WERI-Rb-1 (cell line): ENCODE results near the gene DDI1.

ENCODE experiments used
- DNase-seq: peaks from one replicate; pipeline ENCODE4 v3.0.0-alpha.2; 2020
- H3K27ac ChIP-seq: fragments of 250-450 bp; sonication (Bioruptor Pico); 2 replicates; pipeline ENCODE4 v1.5.1; 2020; ENCODE audit warnings: mild to moderate bottlenecking, moderate library complexity
- H3K27me3 ChIP-seq: fragments of 250-450 bp; sonication (Bioruptor Pico); 2 replicates; pipeline ENCODE4 v1.5.1; 2021; ENCODE audit warnings: mild to moderate bottlenecking, low read depth, moderate library complexity; ENCODE audit not compliant: insufficient read depth, severe bottlenecking
- H3K36me3 ChIP-seq: fragments of 250-450 bp; sonication (Bioruptor Pico); 2 replicates; pipeline ENCODE4 v1.5.1; 2020; ENCODE audit warnings: mild to moderate bottlenecking, moderate library complexity
- H3K4me3 ChIP-seq: 2 replicates; pipeline ENCODE4 v1.5.1; 2011; ENCODE audit warnings: low read depth, mild to moderate bottlenecking, control low read depth, low read length
- H3K9me3 ChIP-seq: fragments of 250-450 bp; sonication (Bioruptor Pico); 2 replicates; pipeline ENCODE4 v1.5.1; 2021; ENCODE audit warnings: mild to moderate bottlenecking, moderate library complexity; ENCODE audit not compliant: severe bottlenecking
- TF ChIP-seq, protein P1 (sequence below): IDR thresholded peaks from 2 replicates; pipeline ENCODE4 v1.5.1; 2011; ENCODE audit warnings: low read depth, mild to moderate bottlenecking, control low read depth, inconsistent platforms, low read length

The DDI1 gene

DNA sequence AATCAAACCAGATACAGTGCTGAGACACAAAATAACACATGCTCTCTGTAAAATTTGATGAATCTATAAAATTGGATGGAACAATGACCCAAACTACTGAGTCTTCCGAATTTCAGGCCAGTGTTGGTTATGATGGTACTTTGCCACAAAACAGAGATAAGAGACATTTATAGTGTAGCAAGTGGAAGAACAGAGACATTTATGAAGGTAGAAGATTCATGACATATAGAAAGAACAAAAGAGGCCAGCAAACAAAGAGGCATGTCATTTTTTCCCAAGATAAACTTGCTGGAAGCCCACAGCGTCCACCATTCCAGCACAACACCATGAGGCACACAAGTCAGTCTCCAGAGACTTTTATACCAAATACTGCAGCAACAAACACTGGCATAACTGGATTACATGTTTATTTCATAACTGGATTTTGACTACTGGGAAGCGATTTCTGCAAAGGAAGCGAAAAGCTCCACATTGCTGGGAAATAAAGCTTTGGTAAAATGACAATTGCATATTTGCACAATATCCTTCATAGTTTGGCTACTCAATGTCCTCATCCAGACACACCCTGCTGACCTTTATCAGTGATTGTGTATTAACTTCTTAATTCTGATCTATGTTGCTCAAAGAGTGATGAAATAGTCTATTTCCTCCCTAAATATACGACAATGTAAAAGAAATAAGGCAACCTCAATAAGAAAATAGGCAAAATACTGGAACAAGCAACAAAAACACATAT, 17.5 kb downstream of the DDI1 start:
- no peak overlapping the region for H3K4me3 ChIP-seq
- no peak for DNase-seq
- no peak overlapping the region for H3K27ac ChIP-seq
- TF ChIP-seq, protein P1, sequence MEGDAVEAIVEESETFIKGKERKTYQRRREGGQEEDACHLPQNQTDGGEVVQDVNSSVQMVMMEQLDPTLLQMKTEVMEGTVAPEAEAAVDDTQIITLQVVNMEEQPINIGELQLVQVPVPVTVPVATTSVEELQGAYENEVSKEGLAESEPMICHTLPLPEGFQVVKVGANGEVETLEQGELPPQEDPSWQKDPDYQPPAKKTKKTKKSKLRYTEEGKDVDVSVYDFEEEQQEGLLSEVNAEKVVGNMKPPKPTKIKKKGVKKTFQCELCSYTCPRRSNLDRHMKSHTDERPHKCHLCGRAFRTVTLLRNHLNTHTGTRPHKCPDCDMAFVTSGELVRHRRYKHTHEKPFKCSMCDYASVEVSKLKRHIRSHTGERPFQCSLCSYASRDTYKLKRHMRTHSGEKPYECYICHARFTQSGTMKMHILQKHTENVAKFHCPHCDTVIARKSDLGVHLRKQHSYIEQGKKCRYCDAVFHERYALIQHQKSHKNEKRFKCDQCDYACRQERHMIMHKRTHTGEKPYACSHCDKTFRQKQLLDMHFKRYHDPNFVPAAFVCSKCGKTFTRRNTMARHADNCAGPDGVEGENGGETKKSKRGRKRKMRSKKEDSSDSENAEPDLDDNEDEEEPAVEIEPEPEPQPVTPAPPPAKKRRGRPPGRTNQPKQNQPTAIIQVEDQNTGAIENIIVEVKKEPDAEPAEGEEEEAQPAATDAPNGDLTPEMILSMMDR: no peak
- no peaks in the 10 kb centered on the region for H3K9me3 ChIP-seq
- H3K27me3 ChIP-seq: no peaks in the 10 kb centered on the region
- H3K36me3 ChIP-seq: no peaks in the 10 kb centered on the region

DNA sequence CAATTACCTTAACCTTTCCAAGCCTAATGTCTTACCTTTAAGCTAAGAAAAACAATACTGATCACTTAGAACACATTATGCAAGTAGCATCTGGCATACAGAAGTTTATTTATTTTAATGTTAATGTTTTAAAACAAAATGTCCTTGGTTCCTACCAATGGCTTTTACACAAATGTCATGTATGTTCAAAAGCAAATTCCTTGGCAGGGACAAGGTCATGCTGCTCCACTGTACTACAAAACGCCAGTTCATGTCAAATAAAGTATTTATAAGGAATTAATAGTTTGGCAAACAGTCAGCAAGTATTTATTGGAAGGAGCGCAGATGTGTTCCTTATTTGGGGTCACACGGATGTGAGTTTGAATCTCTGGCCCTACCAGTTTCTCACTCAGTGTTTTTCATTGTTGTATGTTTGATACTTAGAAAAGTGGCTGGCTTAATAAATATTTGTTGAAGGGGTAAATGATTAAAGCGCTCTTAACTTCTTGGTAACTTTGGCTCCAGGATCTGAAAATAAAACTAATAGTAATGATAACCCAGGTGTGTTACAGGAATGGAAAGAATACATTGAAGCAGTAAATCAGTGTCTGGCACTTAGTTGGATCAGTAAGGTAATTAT, 18.6 kb downstream of the DDI1 start:
- Histone ChIP-seq H3K27ac (no peak overlapping the region), H3K9me3 (no peaks in the 10 kb centered on the region), H3K36me3 (no peaks in the 10 kb centered on the region), H3K27me3 (no peaks in the 10 kb centered on the region), H3K4me3 (no peak overlapping the region)
- no peak for DNase-seq
- TF ChIP-seq, protein P1: no peak

DNA sequence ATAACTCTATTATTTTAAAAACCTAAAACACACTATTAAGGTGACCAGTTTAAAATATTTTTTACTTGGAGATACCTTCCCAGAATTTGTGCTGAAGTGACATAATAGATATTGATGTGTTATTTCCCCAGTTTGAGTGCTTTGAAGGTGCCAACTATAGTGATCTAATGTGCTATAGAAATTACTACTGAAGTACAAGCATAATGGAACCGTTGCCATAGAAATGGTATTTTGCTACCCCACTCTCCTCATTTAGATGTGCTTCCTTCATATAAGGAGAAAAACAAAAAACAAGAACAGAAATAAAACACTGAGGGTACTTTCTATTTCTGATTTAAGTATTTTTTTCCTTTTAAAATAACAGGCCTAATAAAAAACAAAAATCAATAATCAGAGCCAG, 19.2 kb downstream of the DDI1 start:
- Histone ChIP-seq H3K27ac (no peak overlapping the region), H3K9me3 (no peaks in the 10 kb centered on the region), H3K36me3 (no peaks in the 10 kb centered on the region), H3K27me3 (no peaks in the 10 kb centered on the region), H3K4me3 (no peak overlapping the region)
- no peak for DNase-seq
- TF ChIP-seq, protein P1: no peak

DNA sequence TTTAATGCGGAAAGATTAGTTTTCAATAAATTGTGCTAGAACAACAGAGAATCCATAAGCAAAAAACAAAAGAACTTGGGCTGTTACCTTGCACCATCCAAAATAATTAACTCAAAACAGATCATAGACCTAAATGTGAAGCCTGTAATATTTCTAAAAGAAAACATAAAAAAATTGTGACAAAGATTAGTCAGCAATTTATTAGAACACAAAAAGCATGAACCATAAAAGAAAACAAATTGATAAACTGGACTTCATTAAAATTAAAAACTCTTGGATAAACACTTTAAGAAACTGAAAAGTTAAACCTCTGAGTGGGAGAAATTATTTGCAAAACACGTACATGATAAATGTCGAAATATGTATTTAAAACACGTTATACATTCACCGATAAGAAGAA, 21.5 kb downstream of the DDI1 start:
- H3K36me3 ChIP-seq: no peaks in the 10 kb centered on the region
- no peak overlapping the region for H3K27ac ChIP-seq
- H3K9me3 ChIP-seq: no peaks in the 10 kb centered on the region
- TF ChIP-seq, protein P1: no peak
- H3K4me3 ChIP-seq: no peak overlapping the region
- no peak for DNase-seq
- no peaks in the 10 kb centered on the region for H3K27me3 ChIP-seq

DNA sequence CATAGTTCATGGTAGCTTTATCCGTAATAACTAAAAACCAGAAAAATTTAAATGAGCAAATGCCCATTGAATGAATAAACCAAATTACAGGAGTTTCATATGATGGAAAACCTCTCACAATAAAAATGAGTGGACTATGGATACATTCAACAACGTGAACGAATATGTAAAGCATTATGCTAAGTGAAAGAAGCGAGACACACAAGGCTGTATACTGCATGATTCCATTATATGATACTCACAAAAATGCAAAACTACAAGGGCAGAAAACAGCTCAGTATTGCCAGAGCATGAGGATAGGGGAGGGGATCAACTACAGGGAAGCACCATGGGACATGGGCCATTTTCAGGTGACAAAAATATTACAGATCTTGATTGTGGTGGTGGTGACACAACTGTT, 22.2 kb downstream of the DDI1 start:
- Histone ChIP-seq H3K4me3 (no peak overlapping the region), H3K36me3 (no peaks in the 10 kb centered on the region), H3K27me3 (no peaks in the 10 kb centered on the region), H3K9me3 (no peaks in the 10 kb centered on the region), H3K27ac (no peak overlapping the region)
- TF ChIP-seq, protein P1: no peak
- no peak for DNase-seq
